ENCODE data around the gene TRPV4.
A peak's percentile ranks its signal among the peaks of the same experiment; 100 is the strongest.
"Not testable (repeated sequence)": the region's sequence is repeated elsewhere in the genome, so short reads cannot be mapped to it uniquely, and the experiment has no call there.

TRPV4 gene

GRCh38 chr12:109870648-109871047, 37.5 kb upstream of the TRPV4 start:
- no peak for TF ChIP-seq POLR2A (IDR thresholded peaks at IDR 0.05; ENCODE audit: low read depth, low read length)
- DNase-seq (ENCODE audit: insufficient read length, low spot score): peak; percentile 62
- FAIRE-seq: peak; percentile 82

DNA sequence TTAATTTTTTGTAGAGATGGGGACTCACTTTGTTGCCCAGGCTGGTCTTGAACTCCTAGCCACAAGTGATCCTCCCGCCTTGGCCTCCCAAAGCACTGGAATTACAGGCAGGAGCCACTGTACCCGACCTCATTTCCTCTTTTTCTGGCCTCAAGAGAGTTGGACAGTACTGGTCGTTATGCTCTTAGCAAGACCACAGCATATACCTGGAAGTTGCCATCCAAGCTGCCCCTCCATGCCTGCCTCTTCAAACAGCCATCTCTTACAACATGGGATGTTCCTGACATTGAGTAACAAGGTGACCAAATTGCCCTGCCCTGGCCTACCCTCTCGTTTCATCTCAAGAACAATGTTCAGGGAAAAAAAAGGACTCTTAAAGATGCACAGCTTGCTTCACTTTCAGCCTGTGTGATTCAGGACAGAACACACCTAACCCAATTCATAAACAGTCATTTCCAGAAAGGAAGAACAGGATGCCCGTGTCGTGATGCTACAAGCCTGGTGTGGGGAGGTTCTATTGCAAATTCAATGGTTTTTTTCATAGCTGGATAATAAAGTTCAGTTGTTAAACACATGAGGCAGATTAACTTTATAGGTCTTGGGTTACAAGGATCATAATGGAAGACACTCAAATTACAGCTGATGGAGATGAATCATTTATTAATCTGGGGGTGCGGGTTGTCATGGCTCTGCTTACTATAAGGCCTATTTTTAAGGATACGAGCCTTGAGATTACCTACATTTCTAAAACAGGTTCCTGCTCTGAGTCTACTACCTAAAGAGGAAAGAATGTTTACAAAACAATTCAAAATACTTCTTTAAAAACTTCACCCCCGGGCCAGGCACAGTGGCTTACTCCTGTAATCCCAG, 35.2 kb upstream of the TRPV4 start:
- FAIRE-seq (no peak), DNase-seq (ENCODE audit: insufficient read length, low spot score) (no peak)
- TF ChIP-seq POLR2A (IDR thresholded peaks at IDR 0.05; ENCODE audit: low read depth, low read length): no peak

DNA sequence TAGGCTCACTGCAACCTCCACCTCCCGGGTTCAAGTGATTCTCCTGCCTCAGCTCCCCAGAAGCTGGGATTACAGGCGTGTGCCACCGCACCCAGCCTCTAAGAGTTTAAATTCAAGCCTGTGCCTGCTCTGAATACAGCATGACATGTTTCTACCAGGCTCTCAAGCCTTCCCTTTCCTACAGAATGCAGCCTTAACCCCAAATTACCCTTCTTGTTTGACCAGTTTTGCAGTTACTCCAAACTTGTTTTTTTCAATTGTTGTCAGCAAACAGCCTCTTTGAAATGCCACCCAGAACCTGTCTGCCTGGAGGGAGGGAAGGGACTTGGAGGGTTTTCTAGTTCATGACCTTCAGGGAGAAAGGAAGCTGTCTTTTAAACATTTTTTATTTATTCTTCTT, 31.7 kb upstream of the TRPV4 start:
- no peak for DNase-seq (ENCODE audit: insufficient read length, low spot score)
- TF ChIP-seq POLR2A (IDR thresholded peaks at IDR 0.05; ENCODE audit: low read depth, low read length): no peak
- FAIRE-seq: no peak

DNA sequence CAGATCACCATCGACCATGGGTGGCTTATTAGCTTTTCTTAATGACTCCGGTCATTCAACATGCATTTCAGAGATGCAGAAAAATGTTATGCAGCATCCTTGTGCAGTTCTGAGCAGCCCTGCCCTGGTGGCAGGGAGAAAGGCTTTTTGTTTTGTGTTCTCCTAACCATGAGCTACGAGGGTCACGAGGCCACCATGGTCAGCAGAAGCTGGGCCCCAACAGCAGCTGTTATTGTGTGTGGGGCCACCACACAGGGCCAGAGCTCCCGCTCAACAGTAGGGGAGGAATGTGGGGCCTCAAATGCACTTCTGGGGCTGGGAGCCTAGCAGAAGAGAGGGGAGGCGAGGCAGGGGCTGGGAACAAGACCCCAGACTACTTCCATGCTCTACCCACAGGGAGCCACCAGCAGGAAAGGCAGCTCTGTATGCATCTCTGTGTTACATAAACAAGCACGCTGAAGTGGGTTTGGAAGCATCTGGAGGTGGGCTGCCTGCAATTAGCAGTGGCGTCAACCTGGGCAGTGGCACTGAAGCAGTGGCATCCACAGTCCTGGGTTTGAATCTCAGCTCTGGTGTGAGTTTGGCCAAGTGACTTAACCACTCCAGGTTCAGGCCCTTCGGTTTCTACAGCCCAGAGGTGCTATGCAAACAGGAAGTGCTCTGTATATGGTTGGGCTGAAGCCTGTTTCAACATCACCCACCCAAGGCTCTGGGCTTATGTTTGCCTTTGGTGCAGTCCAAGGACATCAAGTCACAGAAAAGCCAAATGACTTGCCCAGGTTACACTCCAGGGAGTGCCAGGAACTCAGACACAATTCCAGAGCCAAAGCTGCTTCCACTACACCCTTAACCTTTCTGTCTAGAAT, 30.9 kb upstream of the TRPV4 start:
- DNase-seq (ENCODE audit: insufficient read length, low spot score) (no peak), FAIRE-seq (no peak)
- TF ChIP-seq POLR2A (IDR thresholded peaks at IDR 0.05; ENCODE audit: low read depth, low read length): no peak

DNA sequence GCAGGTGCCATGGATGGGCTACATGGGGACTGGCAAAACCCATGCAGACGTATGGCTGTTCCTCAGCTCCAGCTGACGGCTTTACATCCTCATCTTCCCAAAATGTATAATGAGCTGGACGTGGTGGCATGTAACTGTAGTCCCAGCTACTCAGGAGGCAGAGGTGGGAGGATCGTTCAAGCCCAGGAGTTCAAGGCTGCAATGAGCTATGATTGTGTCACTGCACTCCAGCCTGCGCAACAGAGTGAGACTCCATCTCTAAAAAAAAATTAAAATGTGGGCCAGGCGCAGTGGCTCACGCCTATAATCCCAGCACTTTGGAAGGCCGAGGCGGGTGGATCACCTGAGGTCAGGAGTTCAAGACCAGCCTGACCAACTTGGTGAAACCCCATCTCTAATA, 29.3 kb upstream of the TRPV4 start:
- DNase-seq (ENCODE audit: insufficient read length, low spot score); FAIRE-seq: not testable (repeated sequence)

GRCh38 chr12:109861689-109862314, 28.6 kb upstream of the TRPV4 start:
- TF ChIP-seq POLR2A (IDR thresholded peaks at IDR 0.05; ENCODE audit: low read depth, low read length): no peak
- DNase-seq (ENCODE audit: insufficient read length, low spot score): no peak
- no peak for FAIRE-seq

- TF ChIP-seq POLR2A (IDR thresholded peaks at IDR 0.05; ENCODE audit: low read depth, low read length): no peak
- DNase-seq (ENCODE audit: insufficient read length, low spot score) (no peak), FAIRE-seq (no peak)
These were observed 27.8 kb upstream of the TRPV4 start for GRCh38 chr12:109860977-109861376.

DNA sequence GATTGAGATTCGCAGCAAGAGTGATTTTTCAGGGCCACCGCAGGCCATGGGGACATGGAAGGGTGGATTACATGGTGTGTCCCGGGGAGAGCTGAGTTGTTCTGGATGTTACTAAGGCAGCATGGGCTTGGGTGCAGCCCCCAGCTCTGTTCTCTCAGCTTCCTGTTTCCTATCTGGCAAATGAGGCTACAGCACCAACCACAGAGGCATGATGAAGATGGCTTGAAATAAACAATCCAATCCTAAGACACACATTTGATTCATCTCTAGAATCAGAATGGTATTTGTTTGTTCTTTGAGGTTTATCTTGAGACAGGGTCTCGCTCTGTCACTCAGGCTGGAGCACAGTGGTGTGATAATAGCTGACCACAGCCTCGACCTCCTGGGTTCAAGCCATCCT, 25.6 kb upstream of the TRPV4 start:
- DNase-seq (ENCODE audit: insufficient read length, low spot score) (no peak), FAIRE-seq (no peak)
- no peak for TF ChIP-seq POLR2A (IDR thresholded peaks at IDR 0.05; ENCODE audit: low read depth, low read length)

- DNase-seq (ENCODE audit: insufficient read length, low spot score): no peak
- TF ChIP-seq POLR2A (IDR thresholded peaks at IDR 0.05; ENCODE audit: low read depth, low read length): no peak
- no peak for FAIRE-seq
These were observed 24.5 kb upstream of the TRPV4 start for GRCh38 chr12:109857715-109858114.

- no peak for TF ChIP-seq POLR2A (IDR thresholded peaks at IDR 0.05; ENCODE audit: low read depth, low read length)
- FAIRE-seq (no peak), DNase-seq (ENCODE audit: insufficient read length, low spot score) (no peak)
These were observed 22.2 kb upstream of the TRPV4 start for GRCh38 chr12:109855377-109855776.

DNA sequence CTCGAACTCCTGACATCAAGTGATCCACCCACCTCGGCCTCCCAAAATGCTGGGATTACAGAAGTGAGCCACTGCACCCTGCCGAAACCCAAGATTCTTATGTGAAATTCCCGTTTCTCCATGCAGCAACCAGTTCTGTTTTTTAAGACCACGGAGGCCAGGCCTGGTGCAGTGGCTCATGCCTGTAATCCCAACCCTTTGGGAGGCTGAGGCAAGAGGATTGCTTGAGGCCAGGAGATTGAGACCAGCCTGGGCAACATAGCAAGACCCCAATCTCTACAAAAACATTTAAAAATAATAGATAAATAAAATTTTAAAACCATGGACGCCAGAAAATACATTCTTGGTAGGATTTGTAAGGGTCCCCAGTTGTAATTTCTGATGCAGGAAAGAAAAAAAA, 17.3 kb upstream of the TRPV4 start:
- DNase-seq (ENCODE audit: insufficient read length, low spot score); FAIRE-seq: not testable (repeated sequence)

- no peak for TF ChIP-seq POLR2A (IDR thresholded peaks at IDR 0.05; ENCODE audit: low read depth, low read length)
- DNase-seq (ENCODE audit: insufficient read length, low spot score) (no peak), FAIRE-seq (no peak)
These were observed 14.0 kb upstream of the TRPV4 start for GRCh38 chr12:109847142-109847735.

- TF ChIP-seq POLR2A (IDR thresholded peaks at IDR 0.05; ENCODE audit: low read depth, low read length): no peak
- no peak for FAIRE-seq
- no peak for DNase-seq (ENCODE audit: insufficient read length, low spot score)
These were observed 12.6 kb upstream of the TRPV4 start for GRCh38 chr12:109845824-109846205.

Data from H54 (cell line).